Esophagus squamous epithelium (tissue), 5 donors: Measurements from ENCODE around the gene CENPI. TPM values are rescaled to one million over a fixed set of nuclear protein-coding genes. Genes with fewer than 3 reads are reported as not detected.

Experiments used
- DNase-seq: peaks from one replicate; lab custom pipeline; 2025; lab: John Stamatoyannopoulos, UW
- H3K27ac ChIP-seq, 4 donors: fragments of 200-600 bp; sonication (generic); one replicate each; pipeline ENCODE4 v1.5.1; 2016 to 2019; ENCODE audit warnings: mild to moderate bottlenecking in 1 of 4
- H3K27me3 ChIP-seq, 4 donors: fragments of 200-600 bp; sonication (generic); 1 replicate in 3 of 4; 2 replicates in 1 of 4; pipeline versions ENCODE4 v1.5.1 to v1.6.0; 2017 to 2021; ENCODE audit warnings: antibody characterized with exemption in 1 of 4
- H3K36me3 ChIP-seq, 3 donors: fragments of 200-600 bp; sonication (generic); one replicate each; pipeline ENCODE4 v1.5.1; 2016 to 2019
- H3K4me1 ChIP-seq, 3 donors: fragments of 200-600 bp; sonication (generic); one replicate each; pipeline ENCODE4 v1.5.1; 2017 to 2019
- H3K4me3 ChIP-seq, 4 donors: fragments of 200-600 bp; sonication (generic); 1 replicate in 3 of 4; 2 replicates in 1 of 4; pipeline ENCODE4 v1.5.1; 2016 to 2019; ENCODE audit warnings: mild to moderate bottlenecking in 2 of 4, moderate library complexity in 1 of 4
- H3K9me3 ChIP-seq, 3 donors: fragments of 200-600 bp; sonication (generic); one replicate each; pipeline ENCODE4 v1.5.1; 2016 to 2019
- CTCF ChIP-seq, 6 experiments: fragments of 450-650 bp in 4 of 6; fragments of 200-600 bp in 2 of 6; sonication (generic) in 2 of 6; IDR thresholded peaks; one replicate each; pipeline ENCODE4 v1.5.1; 2016 to 2019; ENCODE audit warnings: antibody characterized with exemption in 6 of 6, mild to moderate bottlenecking in 4 of 6, moderate library complexity in 4 of 6
- POLR2A ChIP-seq, 4 donors: fragments of 450-650 bp; IDR thresholded peaks; one replicate each; pipeline ENCODE4 v1.6.1; 2017; ENCODE audit warnings: antibody characterized with exemption in 4 of 4, mild to moderate bottlenecking in 4 of 4, moderate library complexity in 3 of 4
- WGBS, 2 donors: methylation state at CpG; one replicate each; pipeline ENCODE4 v1.1.5; 2018; 5-methylcytosine and 5-hydroxymethylcytosine counted together
- intact Hi-C: fragments of 100-400 bp; cut with DNase I; formaldehyde crosslinking; loops from one replicate; pipeline ENCODE4 v1.15.0; 2022
- total RNA-seq, 4 donors: library from RNA; depleted of rRNA; stranded (reverse); fragments of >200 nt; gene quantifications; one replicate each; pipeline ENCODE4 v1.1.0, GENCODE V29; 2016
- donor health status: DM: yes; HTN: yes; CAD: no.

The CENPI gene
- total RNA-seq, 4 donors from 2014 or later: 1.9 to 7.0 (median 3.7) TPM

DNA sequence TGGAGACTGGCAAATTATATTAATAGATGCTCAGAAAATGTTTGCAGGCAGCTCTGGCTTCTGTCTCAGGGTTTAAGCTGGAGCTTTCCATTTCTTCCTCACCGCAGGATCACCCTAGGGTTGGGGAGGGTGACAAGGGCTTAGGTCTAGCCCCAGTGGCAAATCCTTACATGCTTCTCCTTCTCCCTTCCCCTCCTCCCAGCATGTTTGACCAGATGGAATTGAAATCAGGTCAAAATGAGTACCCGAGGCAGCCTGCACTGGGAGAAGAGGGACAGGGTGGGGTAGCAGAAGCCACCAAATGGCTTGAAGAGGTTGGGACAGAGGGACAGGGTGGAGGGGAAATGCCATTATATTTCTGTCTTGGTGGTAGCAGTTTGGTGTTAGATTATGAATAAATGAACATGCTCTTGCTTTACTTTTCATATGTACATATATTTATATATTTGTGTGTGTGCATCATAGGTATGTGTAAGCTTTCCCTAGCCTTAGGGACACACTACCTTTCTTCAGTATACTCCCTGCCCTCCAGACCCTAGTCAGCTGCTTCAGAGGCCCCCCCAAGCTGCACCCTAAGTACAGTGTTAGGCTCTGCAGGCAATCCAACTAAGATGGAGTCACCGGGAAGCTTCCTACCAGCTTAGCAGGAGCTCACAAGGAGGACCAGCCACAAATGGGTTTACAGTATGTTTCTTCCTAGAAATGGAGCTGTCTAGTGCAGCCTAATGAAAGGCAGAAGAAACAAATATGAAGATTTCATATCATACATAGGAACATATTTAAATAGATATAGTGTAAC, 17.5 kb upstream of the CENPI start:
- Histone ChIP-seq H3K27ac (peak overlapping the region in 1 of 4 donors; percentile 44), H3K4me1 (peaks cover 0 to 6% (median 0%) of the 10 kb centered on the region in 3 donors), H3K9me3 (no peaks in the 10 kb centered on the region), H3K4me3 (peak overlapping the region in 2 of 4 donors; percentile 41 to 59), H3K36me3 (no peaks in the 10 kb centered on the region), H3K27me3 (no peaks in the 10 kb centered on the region)
- 58 to 100% methylated on average over 1 of the region's 3 CpGs for WGBS, 2 donors
- intact Hi-C loops: no loop called here
- DNase-seq: no peak
- TF ChIP-seq CTCF (IDR thresholded peaks at IDR 0.05): no peak
- TF ChIP-seq POLR2A (IDR thresholded peaks at IDR 0.05): no peak

GRCh38 chrX:101081231-101081630, 16.8 kb upstream of the CENPI start:
- TF ChIP-seq POLR2A (IDR thresholded peaks at IDR 0.05) (no peak), CTCF (IDR thresholded peaks at IDR 0.05) (no peak)
- WGBS, 2 donors: 28 to 67% methylated on average over 3 of the region's 3 CpGs
- peaks cover 0 to 6% (median 0%) of the 10 kb centered on the region in 3 donors for H3K4me1 ChIP-seq
- no peak overlapping the region for H3K4me3 ChIP-seq
- H3K9me3 ChIP-seq: no peaks in the 10 kb centered on the region
- intact Hi-C loops: no loop called here
- no peak overlapping the region for H3K27ac ChIP-seq
- H3K27me3 ChIP-seq: no peaks in the 10 kb centered on the region
- H3K36me3 ChIP-seq: no peaks in the 10 kb centered on the region
- no peak for DNase-seq

- Histone ChIP-seq H3K27me3 (no peaks in the 10 kb centered on the region), H3K4me3 (no peak overlapping the region), H3K27ac (no peak overlapping the region), H3K9me3 (no peaks in the 10 kb centered on the region), H3K4me1 (no peaks in the 10 kb centered on the region), H3K36me3 (no peaks in the 10 kb centered on the region)
- TF ChIP-seq POLR2A (IDR thresholded peaks at IDR 0.05) (no peak), CTCF (IDR thresholded peaks at IDR 0.05) (no peak)
- intact Hi-C loops: no loop called here
- 80% methylated on average over 1 of the region's 1 CpG; no CpG with 5 or more reads in 1 of the 2 donors for WGBS, 2 donors
- no peak for DNase-seq
These were observed 6.2 kb upstream of the CENPI start for GRCh38 chrX:101091817-101092216.

DNA sequence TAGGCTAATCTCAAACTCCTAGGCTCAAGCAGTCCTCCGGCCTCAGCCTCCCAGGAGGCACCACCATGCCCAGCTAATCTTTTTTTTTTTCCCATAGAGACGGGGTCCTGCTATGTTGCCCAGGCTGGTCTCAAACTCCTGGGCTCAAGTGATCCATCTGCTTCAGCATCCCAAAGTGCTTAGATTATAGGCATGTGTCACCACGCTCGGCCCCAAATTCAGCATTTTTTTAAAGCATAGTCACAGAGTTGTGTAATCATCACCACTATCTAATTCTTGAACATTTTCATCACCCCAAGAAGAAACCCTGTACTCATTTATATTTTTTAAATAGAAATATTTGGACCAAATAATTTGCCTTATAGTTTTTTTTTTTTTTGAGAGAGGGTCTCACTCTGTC, 10.3 kb downstream of the CENPI start:
- TF ChIP-seq POLR2A (IDR thresholded peaks at IDR 0.05): no peak
- TF ChIP-seq CTCF (IDR thresholded peaks at IDR 0.05): no peak
- 72 to 96% methylated on average over 3 to 4 of the region's 4 CpGs for WGBS, 2 donors
- no peaks in the 10 kb centered on the region for H3K27me3 ChIP-seq
- H3K4me1 ChIP-seq: no peaks in the 10 kb centered on the region
- no peak overlapping the region for H3K27ac ChIP-seq
- H3K4me3 ChIP-seq: no peak overlapping the region
- intact Hi-C loops: no loop called here
- H3K9me3 ChIP-seq: no peaks in the 10 kb centered on the region
- no peak for DNase-seq
- no peaks in the 10 kb centered on the region for H3K36me3 ChIP-seq

DNA sequence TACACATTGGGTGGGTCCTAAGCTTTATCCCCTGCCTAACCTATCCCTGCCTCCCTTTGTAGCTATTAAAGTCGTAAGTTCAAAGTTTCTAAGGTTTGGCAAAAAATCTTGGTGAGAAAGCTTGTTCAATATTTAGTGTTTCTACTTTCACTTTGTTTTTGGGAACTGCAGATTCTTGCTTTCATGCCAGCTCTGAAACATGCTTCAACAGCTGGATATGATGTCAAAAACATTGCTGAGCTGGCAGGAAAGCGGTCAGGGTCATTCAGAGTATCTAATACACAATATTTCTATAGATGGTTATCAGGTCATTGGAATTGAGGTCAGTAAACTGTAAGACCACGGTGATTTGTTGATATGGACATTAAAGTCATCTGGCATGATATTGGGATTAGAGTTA, 19.7 kb downstream of the CENPI start:
- no peak for DNase-seq
- no peaks in the 10 kb centered on the region for H3K9me3 ChIP-seq
- intact Hi-C loops: no loop called here
- H3K4me1 ChIP-seq: no peaks in the 10 kb centered on the region
- no peak overlapping the region for H3K4me3 ChIP-seq
- H3K27ac ChIP-seq: no peak overlapping the region
- WGBS, 2 donors: 39 to 77% methylated on average over 3 of the region's 3 CpGs
- TF ChIP-seq POLR2A (IDR thresholded peaks at IDR 0.05): no peak
- no peak for TF ChIP-seq CTCF (IDR thresholded peaks at IDR 0.05)
- H3K36me3 ChIP-seq: no peaks in the 10 kb centered on the region
- no peaks in the 10 kb centered on the region for H3K27me3 ChIP-seq
